Osteocyte (in vitro differentiated cells): ENCODE results near the gene EPHB3. TPM values are rescaled to one million over a fixed set of nuclear protein-coding genes. Genes with fewer than 3 reads are reported as not detected.

Source experiments
- DNase-seq: peaks from one replicate; pipeline ENCODE4 v3.0.0; 2021; ENCODE audit warnings: mixed read lengths; ENCODE audit not compliant: unreplicated experiment; ENCODE audit errors: extremely low spot score
- H3K27ac Mint-ChIP-seq: one replicate; pipeline ENCODE4 v1.8.0; 2021; ENCODE audit warnings: mild to moderate bottlenecking, mixed read lengths; ENCODE audit not compliant: unreplicated experiment
- H3K27me3 Mint-ChIP-seq: one replicate; pipeline ENCODE4 v1.8.0; 2021; ENCODE audit warnings: mixed read lengths; ENCODE audit not compliant: unreplicated experiment
- H3K36me3 Mint-ChIP-seq: one replicate; pipeline ENCODE4 v1.8.0; 2021; ENCODE audit warnings: mixed read lengths; ENCODE audit not compliant: unreplicated experiment
- H3K4me1 Mint-ChIP-seq: one replicate; pipeline ENCODE4 v1.8.0; 2021; ENCODE audit warnings: mixed read lengths; ENCODE audit not compliant: unreplicated experiment
- H3K4me3 Mint-ChIP-seq: one replicate; pipeline ENCODE4 v1.8.0; 2021; ENCODE audit warnings: mild to moderate bottlenecking, moderate library complexity, mixed read lengths; ENCODE audit not compliant: unreplicated experiment
- H3K9me3 Mint-ChIP-seq: one replicate; pipeline ENCODE4 v1.8.0; 2021; ENCODE audit warnings: mixed read lengths; ENCODE audit not compliant: unreplicated experiment
- long read RNA-seq: library from polyadenylated mRNA; unstranded; transcript quantifications from one replicate; pipeline ENCODE4 v2.0.0, GENCODE V29; 2021
- total RNA-seq: library from RNA; stranded (reverse); gene quantifications from 2 replicates; pipeline ENCODE4 v1.2.1, GENCODE V29; 2021
- TF ChIP-seq, protein P1 (sequence below): fragments of 200-600 bp; sonication (generic); IDR thresholded peaks from 2 replicates; pipeline ENCODE4 v1.5.0; 2021; ENCODE audit warnings: antibody characterized with exemption, mild to moderate bottlenecking, moderate library complexity

The EPHB3 gene
- 10.6 and 11.4 TPM in 2 replicates for total RNA-seq
- long read RNA-seq = 0 reads

- Mint-ChIP-seq H3K9me3 (no peaks in the 10 kb centered on the region), H3K4me3 (peak within 1 kb of the TSS; percentile 86), H3K36me3 (no peaks in the 10 kb centered on the region), H3K27me3 (peaks cover 39% of the 10 kb centered on the region), H3K4me1 (peaks cover 40% of the 10 kb centered on the region), H3K27ac (no peak within 1 kb of the TSS)
- TF ChIP-seq, protein P1, sequence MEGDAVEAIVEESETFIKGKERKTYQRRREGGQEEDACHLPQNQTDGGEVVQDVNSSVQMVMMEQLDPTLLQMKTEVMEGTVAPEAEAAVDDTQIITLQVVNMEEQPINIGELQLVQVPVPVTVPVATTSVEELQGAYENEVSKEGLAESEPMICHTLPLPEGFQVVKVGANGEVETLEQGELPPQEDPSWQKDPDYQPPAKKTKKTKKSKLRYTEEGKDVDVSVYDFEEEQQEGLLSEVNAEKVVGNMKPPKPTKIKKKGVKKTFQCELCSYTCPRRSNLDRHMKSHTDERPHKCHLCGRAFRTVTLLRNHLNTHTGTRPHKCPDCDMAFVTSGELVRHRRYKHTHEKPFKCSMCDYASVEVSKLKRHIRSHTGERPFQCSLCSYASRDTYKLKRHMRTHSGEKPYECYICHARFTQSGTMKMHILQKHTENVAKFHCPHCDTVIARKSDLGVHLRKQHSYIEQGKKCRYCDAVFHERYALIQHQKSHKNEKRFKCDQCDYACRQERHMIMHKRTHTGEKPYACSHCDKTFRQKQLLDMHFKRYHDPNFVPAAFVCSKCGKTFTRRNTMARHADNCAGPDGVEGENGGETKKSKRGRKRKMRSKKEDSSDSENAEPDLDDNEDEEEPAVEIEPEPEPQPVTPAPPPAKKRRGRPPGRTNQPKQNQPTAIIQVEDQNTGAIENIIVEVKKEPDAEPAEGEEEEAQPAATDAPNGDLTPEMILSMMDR = peak; percentile 100
- DNase-seq = peak; percentile 100
These were observed at the start of gene EPHB3 for GRCh38 chr3:184561061-184561912. Gene EPHB3, plus strand, starts transcription at chr3:184561785. Its CDS starts 451 bp downstream, at chr3:184562236.

- Mint-ChIP-seq H3K4me1 (peaks cover 9% of the 10 kb centered on the region), H3K36me3 (peaks cover 6% of the 10 kb centered on the region), H3K9me3 (peaks cover 7% of the 10 kb centered on the region), H3K27ac (no peak overlapping the region), H3K4me3 (no peak overlapping the region), H3K27me3 (peaks cover 83% of the 10 kb centered on the region)
- DNase-seq = peak; percentile 69
- TF ChIP-seq, protein P1 = no peak
These were observed 49.0 kb upstream of the EPHB3 start for GRCh38 chr3:184512621-184513020.

DNA sequence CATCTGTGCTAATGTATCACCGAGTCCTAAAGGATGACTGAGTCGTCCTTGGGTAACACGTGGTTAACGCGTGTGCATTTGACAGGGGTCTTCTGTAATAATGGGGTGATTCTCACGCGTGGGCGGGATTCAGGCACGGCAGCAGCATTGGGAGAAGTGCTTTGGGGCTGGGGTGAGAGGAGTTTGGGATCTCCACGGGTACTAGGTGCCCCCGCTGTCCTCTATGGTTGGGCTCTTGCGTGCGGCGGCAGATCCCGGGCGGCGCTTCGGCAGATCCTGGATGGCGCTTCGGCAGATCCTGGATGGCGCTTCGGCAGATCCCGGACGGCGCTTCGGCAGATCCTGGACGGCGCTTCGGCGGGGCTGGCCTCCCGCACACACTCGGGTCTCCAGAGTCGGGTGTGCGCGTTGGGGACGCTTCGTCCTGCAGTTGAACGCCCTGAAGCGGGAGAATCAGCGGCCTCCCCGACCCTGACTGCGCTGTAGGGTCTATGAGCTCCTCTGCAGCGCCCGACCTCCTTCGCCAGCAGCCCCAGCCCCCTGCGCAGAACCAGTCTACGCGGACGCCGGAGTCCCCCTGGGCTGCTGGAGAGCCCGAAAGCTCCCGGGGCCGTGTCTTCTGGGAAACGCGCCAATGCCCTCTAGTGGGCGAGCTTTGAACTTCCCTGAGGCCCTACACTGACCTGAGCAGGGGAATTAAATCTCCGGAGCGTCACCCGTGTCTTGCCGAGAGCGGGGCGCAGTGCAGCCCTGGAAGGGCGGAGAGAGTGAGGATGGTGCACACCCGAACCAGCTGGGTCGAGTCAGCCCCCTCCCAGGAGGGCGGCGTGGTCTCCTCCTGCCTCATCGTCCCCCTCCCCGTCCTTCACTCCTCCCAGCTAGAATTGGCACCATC is 48.1 kb upstream of the EPHB3 start:
- Mint-ChIP-seq H3K27ac (no peak overlapping the region), H3K4me3 (peak overlapping the region; percentile 58)
- DNase-seq = peak; percentile 94

DNA sequence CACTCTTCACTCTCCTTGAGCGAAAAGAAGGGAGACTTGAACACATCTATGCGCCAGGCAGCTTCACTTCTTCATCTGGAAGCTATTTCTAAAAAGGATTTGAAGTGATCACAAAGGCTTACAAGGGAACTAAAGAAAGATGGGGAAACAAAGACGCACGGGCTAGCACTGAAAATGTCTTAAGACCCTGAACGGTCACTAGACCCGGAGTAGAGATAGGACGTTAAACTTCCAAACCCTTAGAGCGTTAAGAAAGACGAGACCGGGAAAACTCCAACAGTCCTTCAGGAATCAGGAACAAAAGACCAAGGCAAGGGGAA is 47.5 kb upstream of the EPHB3 start:
- Mint-ChIP-seq H3K9me3 (peaks cover 7% of the 10 kb centered on the region), H3K36me3 (peaks cover 6% of the 10 kb centered on the region), H3K4me3 (no peak overlapping the region), H3K4me1 (peaks cover 9% of the 10 kb centered on the region), H3K27ac (no peak overlapping the region), H3K27me3 (peaks cover 85% of the 10 kb centered on the region)
- DNase-seq = no peak
- TF ChIP-seq, protein P1 = no peak

More for the DNA sequence above, 48.1 kb upstream of the EPHB3 start:
- peaks cover 6% of the 10 kb centered on the region for H3K36me3 Mint-ChIP-seq
- H3K4me1 Mint-ChIP-seq = peaks cover 9% of the 10 kb centered on the region
- peaks cover 82% of the 10 kb centered on the region for H3K27me3 Mint-ChIP-seq
- peaks cover 7% of the 10 kb centered on the region for H3K9me3 Mint-ChIP-seq
- TF ChIP-seq, protein P1 = peak; percentile 88
